ENCODE data around the gene CLN5. TPM values are rescaled to one million over a fixed set of nuclear protein-coding genes. Genes with fewer than 3 reads are reported as not detected.
A peak's percentile ranks its signal among the peaks of the same experiment; 100 is the strongest.

Gene CLN5
- polyA plus RNA-seq, 1 donor (not counting 4 experiments of a cell fraction or from before 2014, with no cell fraction given), result 32.4 TPM

DNA sequence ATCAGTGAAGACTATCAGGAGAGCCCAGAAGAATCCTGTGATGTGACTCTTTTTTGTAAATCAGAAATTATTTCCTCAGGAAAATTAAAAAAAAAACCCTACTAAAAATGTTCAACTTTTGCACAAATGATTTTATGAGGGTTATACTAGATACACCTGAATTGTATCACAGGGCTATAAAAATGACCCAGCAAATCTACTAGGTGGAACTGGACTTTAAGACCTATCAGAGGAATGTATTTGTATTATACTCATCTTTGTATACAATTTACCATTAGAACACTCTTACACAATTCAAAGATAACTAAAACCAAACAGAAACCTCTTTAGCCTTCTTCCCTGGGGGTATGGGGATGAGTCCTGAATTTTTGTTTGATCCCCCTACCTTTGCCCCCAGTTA lies 27.9 kb downstream of the CLN5 start:
- H3K9ac ChIP-seq (ENCODE audit: control insufficient read depth, extremely low read depth, insufficient read depth, low read length), result no peak overlapping the region
- peaks cover 13% of the 10 kb centered on the region for H3K4me1 ChIP-seq (ENCODE audit: control insufficient read depth, extremely low read depth, insufficient read depth, low read length)
- H3K36me3 ChIP-seq (ENCODE audit: control insufficient read depth in 2 of 2, extremely low read depth in 1 of 2, insufficient read depth in 2 of 2, low read length in 2 of 2), result peaks cover 8 to 9% of the 10 kb centered on the region in 2 experiments
- no peaks in the 10 kb centered on the region for H3K27me3 ChIP-seq (ENCODE audit: control insufficient read depth, extremely low read depth, insufficient read depth, low read length)
- peaks cover 9% of the 10 kb centered on the region for H4K20me1 ChIP-seq (ENCODE audit: control insufficient read depth, extremely low read depth, insufficient read depth, low read length)
- no peak overlapping the region for H2AFZ ChIP-seq (ENCODE audit: control insufficient read depth, low read length)
- no peak for TF ChIP-seq EZH2 (IDR thresholded peaks at IDR 0.05; ENCODE audit: low read length)
- TF ChIP-seq, protein P1, sequence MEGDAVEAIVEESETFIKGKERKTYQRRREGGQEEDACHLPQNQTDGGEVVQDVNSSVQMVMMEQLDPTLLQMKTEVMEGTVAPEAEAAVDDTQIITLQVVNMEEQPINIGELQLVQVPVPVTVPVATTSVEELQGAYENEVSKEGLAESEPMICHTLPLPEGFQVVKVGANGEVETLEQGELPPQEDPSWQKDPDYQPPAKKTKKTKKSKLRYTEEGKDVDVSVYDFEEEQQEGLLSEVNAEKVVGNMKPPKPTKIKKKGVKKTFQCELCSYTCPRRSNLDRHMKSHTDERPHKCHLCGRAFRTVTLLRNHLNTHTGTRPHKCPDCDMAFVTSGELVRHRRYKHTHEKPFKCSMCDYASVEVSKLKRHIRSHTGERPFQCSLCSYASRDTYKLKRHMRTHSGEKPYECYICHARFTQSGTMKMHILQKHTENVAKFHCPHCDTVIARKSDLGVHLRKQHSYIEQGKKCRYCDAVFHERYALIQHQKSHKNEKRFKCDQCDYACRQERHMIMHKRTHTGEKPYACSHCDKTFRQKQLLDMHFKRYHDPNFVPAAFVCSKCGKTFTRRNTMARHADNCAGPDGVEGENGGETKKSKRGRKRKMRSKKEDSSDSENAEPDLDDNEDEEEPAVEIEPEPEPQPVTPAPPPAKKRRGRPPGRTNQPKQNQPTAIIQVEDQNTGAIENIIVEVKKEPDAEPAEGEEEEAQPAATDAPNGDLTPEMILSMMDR (optimal IDR thresholded peaks at IDR 0.05 in 1 of 3, IDR thresholded peaks at IDR 0.05 in 1 of 3, conservative IDR thresholded peaks at IDR 0.05 in 1 of 3; ENCODE audit: extremely low read depth in 1 of 3, insufficient read depth in 2 of 3, low read length in 3 of 3), result no peak
- H3K79me2 ChIP-seq (ENCODE audit: control insufficient read depth, insufficient read depth, low read length), result peaks cover 58% of the 10 kb centered on the region
- no peak overlapping the region for H3K27ac ChIP-seq (ENCODE audit: control insufficient read depth, insufficient read depth, low read length)
- no peak for DNase-seq (ENCODE audit: low read depth, low spot score)
- H3K4me3 ChIP-seq (ENCODE audit: control insufficient read depth in 2 of 3, extremely low read depth in 1 of 3, insufficient read depth in 2 of 3, low read depth in 1 of 3, low read length in 3 of 3), result no peak overlapping the region
- no peaks in the 10 kb centered on the region for H3K9me3 ChIP-seq (ENCODE audit: control insufficient read depth, low read depth, low read length)
- H3K9me1 ChIP-seq (ENCODE audit: control insufficient read depth, extremely low read depth, insufficient read depth, low read length), result no peaks in the 10 kb centered on the region
- H3K4me2 ChIP-seq (ENCODE audit: control insufficient read depth, extremely low read depth, insufficient read depth, low read depth, low read length), result no peak overlapping the region
- dilution Hi-C loops (cut with MboI; ENCODE audit: extremely low pct_ligation_motif_present, low sequenced_read_pairs), result no loop called here
- no peak for FAIRE-seq

DNA sequence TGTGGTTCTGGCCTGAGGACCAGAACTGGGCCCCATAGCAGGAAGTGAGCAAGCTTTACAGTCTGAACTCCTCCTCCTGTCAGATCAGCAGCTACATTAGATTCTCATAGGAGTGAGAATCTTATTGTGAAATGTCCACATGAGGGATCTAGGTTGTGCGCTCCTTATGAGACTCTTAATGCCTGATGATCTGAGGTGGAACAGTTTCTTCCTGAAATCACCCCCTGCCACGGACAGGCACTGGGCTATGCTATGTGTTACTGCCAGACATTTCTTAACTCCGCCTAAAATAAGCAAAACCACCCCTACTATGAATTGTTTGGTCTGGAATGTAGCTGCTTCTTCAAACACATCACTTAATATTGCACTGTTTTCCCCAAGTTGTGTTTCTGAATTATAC lies 30.5 kb downstream of the CLN5 start:
- peaks cover 74% of the 10 kb centered on the region for H3K79me2 ChIP-seq (ENCODE audit: control insufficient read depth, insufficient read depth, low read length)
- H3K9me3 ChIP-seq (ENCODE audit: control insufficient read depth, low read depth, low read length), result no peaks in the 10 kb centered on the region
- no peaks in the 10 kb centered on the region for H3K9me1 ChIP-seq (ENCODE audit: control insufficient read depth, extremely low read depth, insufficient read depth, low read length)
- peaks cover 14% of the 10 kb centered on the region for H4K20me1 ChIP-seq (ENCODE audit: control insufficient read depth, extremely low read depth, insufficient read depth, low read length)
- peaks cover 13% of the 10 kb centered on the region for H3K4me1 ChIP-seq (ENCODE audit: control insufficient read depth, extremely low read depth, insufficient read depth, low read length)
- peaks cover under 1 to 2% of the 10 kb centered on the region in 2 experiments for H3K36me3 ChIP-seq (ENCODE audit: control insufficient read depth in 2 of 2, extremely low read depth in 1 of 2, insufficient read depth in 2 of 2, low read length in 2 of 2)
- no peaks in the 10 kb centered on the region for H3K27me3 ChIP-seq (ENCODE audit: control insufficient read depth, extremely low read depth, insufficient read depth, low read length)
- no peak overlapping the region for H3K9ac ChIP-seq (ENCODE audit: control insufficient read depth, extremely low read depth, insufficient read depth, low read length)
- DNase-seq (ENCODE audit: low read depth, low spot score) (no peak), FAIRE-seq (peak; percentile 58)
- no peak overlapping the region for H3K27ac ChIP-seq (ENCODE audit: control insufficient read depth, insufficient read depth, low read length)
- no peak overlapping the region for H3K4me3 ChIP-seq (ENCODE audit: control insufficient read depth in 2 of 3, extremely low read depth in 1 of 3, insufficient read depth in 2 of 3, low read depth in 1 of 3, low read length in 3 of 3)
- TF ChIP-seq, protein P1 (optimal IDR thresholded peaks at IDR 0.05 in 1 of 3, IDR thresholded peaks at IDR 0.05 in 1 of 3, conservative IDR thresholded peaks at IDR 0.05 in 1 of 3; ENCODE audit: extremely low read depth in 1 of 3, insufficient read depth in 2 of 3, low read length in 3 of 3), result no peak
- TF ChIP-seq EZH2 (IDR thresholded peaks at IDR 0.05; ENCODE audit: low read length), result no peak
- no peak overlapping the region for H2AFZ ChIP-seq (ENCODE audit: control insufficient read depth, low read length)
- H3K4me2 ChIP-seq (ENCODE audit: control insufficient read depth, extremely low read depth, insufficient read depth, low read depth, low read length), result no peak overlapping the region
- dilution Hi-C loops (cut with MboI; ENCODE audit: extremely low pct_ligation_motif_present, low sequenced_read_pairs), result no loop called here

Data from keratinocyte (primary cell).